GM18526 (cell line): ENCODE data around the gene PTPRK.

ENCODE experiments used
- POLR2A ChIP-seq: IDR thresholded peaks from 3 replicates; pipeline ENCODE4 v1.6.1; 2011; ENCODE audit not compliant: insufficient read length; ENCODE audit errors: extremely low read depth

The PTPRK gene

DNA sequence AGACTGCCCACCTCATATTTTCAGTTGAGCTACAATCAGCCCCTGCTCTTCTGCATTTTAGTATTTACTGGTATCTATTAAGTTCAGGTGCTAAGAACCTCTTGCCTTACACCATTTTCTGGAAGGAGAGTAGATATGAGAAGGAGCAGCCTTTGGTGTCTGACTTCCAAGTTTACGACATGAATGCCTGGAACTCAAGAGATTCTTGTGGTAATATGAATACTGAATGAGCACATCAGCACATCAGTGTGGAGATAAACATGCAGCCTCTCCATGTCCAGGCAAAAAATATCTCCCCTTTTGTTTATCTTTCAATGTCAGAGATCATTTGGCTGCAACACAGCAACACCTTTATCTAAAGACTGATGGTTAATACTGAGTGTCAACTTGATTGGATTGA is 553.8 kb downstream of the PTPRK start:
- TF ChIP-seq POLR2A = no peak

DNA sequence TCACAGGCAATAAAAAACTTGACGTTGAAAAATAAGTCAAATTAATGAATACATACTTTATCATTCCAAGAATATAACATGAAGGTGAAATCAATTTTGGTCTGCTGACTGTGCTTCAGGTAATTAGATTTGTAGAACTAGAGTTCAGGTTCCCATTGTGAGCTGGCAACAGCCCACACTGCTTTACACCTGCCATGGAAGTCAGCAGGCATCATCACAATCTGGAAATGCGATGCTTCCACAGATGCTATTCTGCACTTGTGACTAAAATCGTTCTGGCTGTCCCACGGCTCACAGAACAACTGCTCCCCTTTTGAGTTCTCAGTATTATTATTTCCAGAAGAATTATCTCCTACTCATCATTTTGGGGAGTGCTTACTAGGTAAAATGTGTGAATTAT is 556.9 kb downstream of the PTPRK start:
- TF ChIP-seq POLR2A = no peak

DNA sequence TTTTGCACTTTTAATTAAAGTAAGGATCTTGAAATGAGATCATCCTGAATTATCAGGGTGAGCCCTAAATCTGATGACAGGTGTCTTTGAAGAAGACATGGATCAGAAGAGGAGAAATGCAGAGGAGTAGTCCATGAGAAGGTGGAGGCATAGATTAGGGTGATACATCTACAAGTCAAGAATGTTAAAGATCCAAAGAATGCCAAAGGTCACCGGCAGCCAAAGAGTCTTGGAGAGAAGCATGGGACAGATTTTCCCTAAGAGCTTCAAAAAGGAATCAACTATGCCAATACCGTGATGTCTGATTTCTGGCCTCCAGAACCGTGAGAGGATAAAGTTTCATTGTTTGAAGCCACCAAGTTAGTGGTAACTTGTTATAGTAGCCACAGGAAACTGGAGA is 560.5 kb downstream of the PTPRK start:
- TF ChIP-seq POLR2A = no peak

DNA sequence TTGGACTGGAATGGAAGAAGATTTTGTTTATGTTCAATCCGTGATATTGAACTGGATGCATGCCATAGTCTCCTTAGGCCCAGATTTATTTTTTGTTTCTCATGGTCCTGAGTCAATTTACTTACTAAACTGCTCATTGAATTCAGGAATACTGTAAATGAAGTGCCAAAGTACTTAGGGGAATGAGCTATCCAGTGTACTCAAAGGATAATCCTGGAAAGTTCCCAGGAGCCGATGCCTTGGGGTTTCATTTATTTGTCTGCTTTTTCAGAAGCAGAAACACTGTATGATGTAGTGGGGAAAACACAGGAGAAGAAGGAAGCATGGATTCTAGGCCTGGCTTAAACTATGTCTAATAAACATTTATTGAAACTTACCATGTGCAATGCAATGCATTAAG is 563.4 kb downstream of the PTPRK start:
- TF ChIP-seq POLR2A = no peak

DNA sequence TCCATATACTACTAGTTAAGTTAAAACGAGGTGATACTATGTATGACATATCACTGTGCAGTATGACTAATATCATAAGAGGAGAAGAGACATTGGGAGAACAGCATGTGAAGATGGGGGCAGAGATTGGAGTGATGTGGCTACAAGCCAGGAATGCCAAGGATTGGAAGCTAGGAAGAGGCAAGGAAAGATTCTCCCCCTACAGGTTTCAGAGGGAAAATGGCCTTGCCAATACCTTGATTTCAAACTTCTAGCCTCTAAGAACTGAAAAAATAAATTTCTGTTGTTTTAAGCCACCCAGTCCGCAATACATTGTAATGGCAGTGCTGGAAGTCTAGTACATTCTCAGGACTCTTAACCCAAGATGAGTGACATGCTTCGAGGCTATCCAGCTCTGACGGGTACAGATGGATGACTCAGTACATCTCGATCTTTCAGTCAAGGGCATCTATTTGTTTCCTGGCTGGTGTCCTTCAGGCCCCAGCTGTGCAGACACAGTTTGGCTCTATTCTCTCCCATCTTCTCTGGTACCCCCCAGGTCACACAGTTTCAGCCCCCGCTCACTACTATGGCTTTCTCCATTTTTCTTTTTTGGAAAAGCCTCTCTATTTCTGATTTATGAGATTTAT is 564.0 kb downstream of the PTPRK start:
- no peak for TF ChIP-seq POLR2A

DNA sequence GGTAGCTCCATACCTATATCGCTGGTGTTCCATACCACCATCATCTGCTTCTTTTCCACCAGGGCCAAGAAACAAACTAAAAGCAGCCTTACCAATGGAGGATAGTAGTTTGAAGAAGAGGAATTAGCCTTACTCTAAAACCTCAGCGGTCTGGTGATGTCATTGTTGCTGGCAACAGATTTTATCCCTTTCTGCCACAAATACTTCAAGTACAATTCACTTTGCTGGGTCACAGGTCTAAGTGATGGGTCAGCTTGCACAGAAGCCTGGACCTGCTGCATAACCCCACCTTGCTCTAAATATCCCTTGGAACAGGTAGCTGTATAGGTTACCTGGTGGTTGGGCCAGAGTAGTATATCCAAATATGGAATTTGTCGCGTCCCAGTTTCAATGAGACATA is 566.3 kb downstream of the PTPRK start:
- TF ChIP-seq POLR2A = no peak

DNA sequence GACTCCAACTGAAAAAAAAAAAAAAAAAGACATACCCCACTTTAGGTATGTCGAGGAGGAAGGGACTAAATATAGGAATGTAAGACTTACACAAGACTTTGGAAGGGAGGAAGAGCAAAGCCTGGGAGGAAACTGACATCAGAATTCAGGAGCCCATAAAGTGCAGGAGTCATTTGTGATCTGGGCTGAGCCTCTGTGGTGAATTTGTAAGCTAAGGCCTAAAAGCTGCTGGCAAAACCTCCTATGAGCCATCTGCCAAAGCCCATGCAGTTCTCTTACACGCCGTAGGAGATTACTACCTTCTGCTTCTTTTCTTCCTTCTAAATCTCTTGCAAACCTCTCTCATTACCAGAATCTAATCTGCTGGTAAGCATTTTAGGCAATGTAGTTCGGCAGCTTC is 567.6 kb downstream of the PTPRK start:
- no peak for TF ChIP-seq POLR2A

DNA sequence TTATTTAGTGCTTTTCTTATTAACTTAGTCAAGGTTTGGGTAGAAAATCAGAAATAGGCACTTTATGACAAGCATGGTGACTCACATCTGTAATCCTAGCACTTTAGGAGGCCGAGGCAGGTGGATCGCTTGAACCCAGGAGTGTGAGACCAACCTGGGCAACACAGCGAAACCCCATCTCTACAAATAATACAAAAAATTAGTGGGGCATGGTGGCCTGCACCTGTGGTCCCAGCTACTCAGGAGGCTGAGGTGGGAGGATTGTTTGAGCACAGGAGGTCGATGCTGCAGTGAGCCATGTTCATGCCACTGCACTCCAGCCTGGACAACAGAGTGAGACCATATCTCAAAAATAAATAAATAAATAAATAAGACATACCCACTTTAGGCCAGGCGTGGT is 568.2 kb downstream of the PTPRK start:
- TF ChIP-seq POLR2A = no peak

DNA sequence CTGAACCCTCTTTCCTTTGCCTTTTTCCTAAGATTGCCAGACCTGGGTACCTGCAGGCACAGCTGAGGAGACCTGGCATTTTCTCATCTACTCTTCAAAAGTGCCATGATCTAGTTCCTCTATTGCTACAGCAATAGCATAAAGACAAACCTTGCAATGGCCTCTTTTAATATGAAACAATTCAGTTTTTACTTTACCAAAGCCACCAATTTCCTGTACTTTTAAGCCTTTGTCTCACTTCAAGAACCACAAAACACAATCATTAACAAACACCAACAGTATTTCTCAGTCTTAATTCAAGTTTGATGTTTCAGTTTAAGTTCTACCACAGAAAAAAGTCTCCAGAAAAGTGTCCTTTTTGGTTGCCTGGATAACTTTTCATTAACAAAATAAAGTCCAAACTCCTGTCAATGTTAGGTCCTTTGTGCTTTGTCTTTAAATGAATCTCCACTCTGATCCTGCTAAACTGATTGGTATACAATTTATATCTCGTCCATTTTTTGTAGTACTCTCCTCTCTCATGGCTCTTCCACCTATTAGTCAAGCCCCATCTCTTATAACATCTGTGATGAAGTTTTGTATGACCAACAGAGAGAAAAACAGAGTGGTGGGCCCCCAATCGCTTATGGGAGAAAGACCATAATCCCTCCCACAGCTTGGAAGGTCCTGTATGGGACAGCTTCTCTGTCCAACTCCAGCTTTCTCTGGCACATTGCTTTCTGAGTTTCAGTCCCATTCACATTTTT is 569.1 kb downstream of the PTPRK start:
- no peak for TF ChIP-seq POLR2A

DNA sequence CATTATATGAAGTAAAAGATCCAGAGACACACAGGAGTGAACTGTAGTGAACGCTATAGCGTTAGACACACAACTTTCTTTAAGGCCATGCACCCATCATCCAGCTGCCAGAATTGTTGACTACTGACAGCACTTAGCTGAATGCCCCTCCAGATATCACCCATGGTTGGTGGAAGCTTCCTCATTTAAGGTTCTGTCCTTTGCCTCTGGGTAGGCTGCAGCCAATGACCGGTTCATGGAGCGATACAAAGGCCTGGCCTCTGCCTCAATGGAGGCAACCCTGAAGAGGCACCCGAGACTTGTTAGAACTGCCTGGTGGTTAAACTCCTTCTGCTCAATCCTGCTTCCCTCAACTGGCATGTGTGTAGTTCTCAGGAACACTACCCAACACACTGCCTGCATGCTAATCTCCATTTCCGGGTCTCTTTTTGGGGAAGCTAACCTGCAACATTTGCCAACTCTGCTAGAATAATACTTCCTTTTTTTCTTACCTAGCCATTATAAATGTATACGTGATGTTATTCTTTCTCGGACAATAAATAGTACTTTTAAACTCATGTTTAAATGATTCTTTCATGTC is 569.7 kb downstream of the PTPRK start:
- TF ChIP-seq POLR2A = no peak

DNA sequence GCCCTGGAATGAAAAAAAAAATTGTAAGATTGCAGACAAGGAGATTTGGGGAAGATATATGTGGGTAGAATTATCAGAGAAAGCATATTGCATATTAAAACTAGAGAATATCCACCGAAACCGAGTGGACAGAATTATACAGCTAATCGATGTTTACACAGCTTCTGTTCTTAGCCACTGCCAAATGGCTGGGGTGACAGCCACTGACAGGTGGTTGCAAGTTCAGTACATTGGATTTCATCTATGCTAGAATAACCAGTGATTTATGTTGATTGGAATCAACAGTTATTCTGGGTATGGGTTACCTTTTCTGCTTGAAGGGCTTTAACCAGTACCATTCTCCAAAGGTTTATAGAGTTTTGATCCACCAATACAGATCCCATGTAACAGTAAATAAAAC is 571.1 kb downstream of the PTPRK start:
- no peak for TF ChIP-seq POLR2A

DNA sequence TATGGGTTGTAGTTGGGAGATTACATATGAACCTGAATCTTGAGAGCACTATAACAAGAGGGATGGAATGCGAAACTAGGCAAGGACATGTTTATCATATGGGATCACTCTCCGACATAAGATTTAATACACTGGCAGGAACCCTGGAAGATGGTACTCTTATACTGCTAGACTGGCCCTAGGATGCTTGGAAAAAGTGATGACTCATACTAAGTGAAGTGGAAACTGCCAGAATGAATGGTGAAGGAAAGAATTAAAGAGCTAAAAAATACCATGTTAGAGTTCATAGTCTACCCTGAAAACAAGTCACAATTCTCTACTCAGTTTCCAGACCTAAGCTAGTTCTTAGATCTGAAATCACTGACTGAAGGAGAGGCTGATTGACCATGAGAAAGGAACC is 574.0 kb downstream of the PTPRK start:
- TF ChIP-seq POLR2A = no peak

DNA sequence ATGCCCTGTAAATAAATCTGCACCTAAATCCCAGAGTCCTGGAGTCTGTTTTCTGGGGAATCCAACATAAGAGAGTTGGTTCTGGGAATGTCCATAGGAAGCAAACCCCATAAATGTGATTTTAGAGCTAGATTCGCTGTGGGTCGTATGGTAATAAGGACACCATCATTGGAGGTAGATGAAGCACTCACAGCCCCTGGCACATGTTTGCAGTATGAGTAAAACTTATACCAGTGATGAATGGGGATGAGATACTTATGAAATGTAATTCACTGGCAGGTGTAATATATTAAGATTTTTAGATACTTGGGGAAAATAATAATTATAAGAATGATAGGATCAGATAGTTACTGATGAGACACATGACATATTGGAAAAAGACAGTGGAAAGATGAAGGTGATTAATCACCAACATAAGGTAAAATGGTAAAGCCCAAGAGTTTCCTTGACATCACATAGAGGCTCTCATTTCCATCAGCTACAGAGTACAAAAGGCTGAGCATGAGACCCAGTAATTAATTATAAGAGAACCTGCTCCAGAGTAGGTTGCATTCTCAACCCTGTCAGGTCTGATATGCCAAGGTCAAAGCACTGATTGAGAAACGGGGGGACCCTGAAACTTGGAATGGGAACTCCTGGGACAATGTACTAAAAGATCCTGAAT is 574.8 kb downstream of the PTPRK start:
- TF ChIP-seq POLR2A = no peak

DNA sequence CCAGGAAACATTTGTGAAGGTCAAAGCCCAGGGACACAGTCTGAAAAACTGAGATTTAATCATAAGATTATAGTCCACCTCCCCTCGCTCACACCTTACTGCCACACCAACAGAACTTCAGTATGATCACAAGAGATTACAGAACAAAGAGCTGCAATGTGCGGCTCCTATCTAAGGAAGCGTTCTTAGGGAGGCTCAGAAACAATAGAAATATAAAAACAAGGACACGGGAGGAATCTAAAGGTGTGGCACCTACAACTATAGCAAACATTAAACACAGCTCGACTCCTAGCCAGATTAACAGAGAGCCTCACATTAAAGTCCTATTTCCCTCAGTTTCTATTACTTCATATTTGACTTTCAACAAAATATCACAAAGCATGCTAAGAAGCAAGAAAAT is 579.2 kb downstream of the PTPRK start:
- TF ChIP-seq POLR2A = no peak

DNA sequence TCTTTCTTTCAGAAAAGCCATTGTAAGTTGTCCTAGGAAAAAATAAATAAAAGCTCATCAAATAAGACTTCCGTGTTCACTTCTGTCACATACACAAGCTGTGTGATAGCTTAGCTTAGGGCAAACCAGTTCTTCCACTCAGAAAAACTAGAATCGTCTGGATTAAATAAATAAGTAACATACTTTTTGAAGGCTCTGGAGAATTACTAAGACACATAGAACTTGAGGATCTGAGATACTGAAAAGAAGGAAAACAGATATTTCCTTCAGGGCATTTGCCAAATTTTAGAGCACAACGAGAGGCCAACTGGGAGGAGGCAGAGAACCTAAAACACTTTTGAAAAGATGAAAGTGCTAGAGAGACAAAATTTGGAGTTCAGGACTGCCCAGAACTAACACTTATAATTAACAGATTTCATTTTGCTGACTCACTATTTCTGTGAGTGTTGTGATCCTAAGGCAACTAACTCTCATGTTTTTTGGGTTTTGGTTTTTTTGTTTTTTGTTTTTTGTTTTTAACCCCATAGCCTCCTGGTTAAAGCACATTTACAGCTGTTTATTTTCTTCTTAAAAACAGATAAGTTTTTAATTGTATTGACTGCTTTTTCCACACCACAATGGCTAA is 580.8 kb downstream of the PTPRK start:
- TF ChIP-seq POLR2A = no peak

DNA sequence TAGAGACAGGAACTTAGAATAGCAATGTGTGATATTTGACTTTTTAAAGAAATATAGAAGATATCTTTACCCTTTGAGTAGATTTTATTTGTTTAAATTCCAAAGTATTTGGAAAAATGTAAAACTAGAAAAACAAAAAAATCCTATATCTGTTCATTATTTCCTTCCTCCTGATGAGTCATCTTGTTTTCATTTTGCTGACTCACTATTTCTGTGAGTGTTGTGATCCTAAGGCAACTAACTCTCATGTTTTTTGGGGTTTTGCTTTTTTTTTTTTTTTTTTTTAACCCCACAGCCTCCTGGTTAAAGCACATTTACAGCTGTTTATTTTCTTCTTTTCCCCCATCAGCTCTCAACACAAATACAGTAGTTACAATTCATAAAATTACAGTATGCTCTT is 581.7 kb downstream of the PTPRK start:
- no peak for TF ChIP-seq POLR2A
